SK-N-SH treated with all-trans-retinoic acid at 6 μM for 48 hours (cell line): ENCODE measurements around the gene OAS1.

Source experiments
- ATAC-seq: fragments of 200-7000 bp; cut with Tn5 transposase; 3 replicates; pipeline ENCODE4 v1.9.1; 2020; ENCODE audit warnings: mild to moderate bottlenecking, moderate library complexity
- BACH2 ChIP-seq: fragments of 250-450 bp; sonication (Bioruptor Pico); IDR thresholded peaks from 2 replicates; pipeline ENCODE4 v1.9.0; 2021; ENCODE audit warnings: mild to moderate bottlenecking, borderline replicate concordance
- CREB5 ChIP-seq: fragments of 250-450 bp; sonication (Bioruptor Pico); IDR thresholded peaks from 2 replicates; pipeline ENCODE4 v1.5.1; 2020; ENCODE audit warnings: low read depth, mild to moderate bottlenecking, moderate library complexity
- CSDC2 ChIP-seq: fragments of 250-450 bp; sonication (Bioruptor Pico); IDR thresholded peaks from 2 replicates; pipeline ENCODE4 v1.5.0; 2020; ENCODE audit warnings: mild to moderate bottlenecking, moderate library complexity
- CSRNP3 ChIP-seq: fragments of 250-450 bp; sonication (Bioruptor Pico); IDR thresholded peaks from 2 replicates; pipeline ENCODE4 v1.5.1; 2021; ENCODE audit warnings: mild to moderate bottlenecking, moderate library complexity
- ESRRG ChIP-seq: fragments of 250-450 bp; sonication (Bioruptor Pico); IDR thresholded peaks from 2 replicates; pipeline ENCODE4 v1.6.1; 2021; ENCODE audit warnings: mild to moderate bottlenecking
- GLIS3 ChIP-seq: fragments of 250-450 bp; sonication (Bioruptor Pico); IDR thresholded peaks from 2 replicates; pipeline ENCODE4 v1.5.0; 2020; ENCODE audit warnings: mild to moderate bottlenecking, moderate library complexity
- ISL1 ChIP-seq: fragments of 250-450 bp; sonication (Bioruptor Pico); IDR thresholded peaks from 2 replicates; pipeline ENCODE4 v2.1.2; 2022; ENCODE audit warnings: mild to moderate bottlenecking, moderate library complexity
- OSR1 ChIP-seq: fragments of 250-450 bp; sonication (Bioruptor Pico); IDR thresholded peaks from 2 replicates; pipeline ENCODE4 v1.8.0; 2022; ENCODE audit warnings: moderate library complexity, mild to moderate bottlenecking, inconsistent platforms
- PATZ1 ChIP-seq: fragments of 250-450 bp; sonication (Bioruptor Pico); IDR thresholded peaks from 2 replicates; pipeline ENCODE4 v1.8.0; 2020; ENCODE audit warnings: mild to moderate bottlenecking, moderate library complexity, borderline replicate concordance
- POU6F1 ChIP-seq: fragments of 250-450 bp; sonication (Bioruptor Pico); IDR thresholded peaks from 2 replicates; pipeline ENCODE4 v1.8.0; 2021; ENCODE audit warnings: low read depth, mild to moderate bottlenecking, moderate library complexity, borderline replicate concordance
- PPARA ChIP-seq: fragments of 250-450 bp; sonication (Bioruptor Pico); IDR thresholded peaks from 2 replicates; pipeline ENCODE4 v1.5.0; 2020; ENCODE audit warnings: mild to moderate bottlenecking, borderline replicate concordance
- RARB ChIP-seq: fragments of 250-450 bp; sonication (Bioruptor Pico); IDR thresholded peaks from 2 replicates; pipeline ENCODE4 v1.8.0; 2021; ENCODE audit warnings: mild to moderate bottlenecking, moderate library complexity
- SNAI2 ChIP-seq: fragments of 250-450 bp; sonication (Bioruptor Pico); IDR thresholded peaks from 2 replicates; pipeline ENCODE4 v1.5.0; 2020; ENCODE audit warnings: mild to moderate bottlenecking, moderate library complexity
- TCF4 ChIP-seq: fragments of 250-450 bp; sonication (Bioruptor Pico); IDR thresholded peaks from 2 replicates; pipeline ENCODE4 v1.8.0; 2021; ENCODE audit warnings: mild to moderate bottlenecking, moderate library complexity, borderline replicate concordance
- TSHZ2 ChIP-seq: fragments of 250-450 bp; sonication (Bioruptor Pico); IDR thresholded peaks from 2 replicates; pipeline ENCODE4 v1.5.0; 2020; ENCODE audit warnings: mild to moderate bottlenecking, moderate library complexity
- ZFP3 ChIP-seq: fragments of 250-450 bp; sonication (Bioruptor Pico); IDR thresholded peaks from 2 replicates; pipeline ENCODE4 v1.5.0; 2020; ENCODE audit warnings: mild to moderate bottlenecking, moderate library complexity
- ZFP30 ChIP-seq: fragments of 450-650 bp; formaldehyde crosslinking; IDR thresholded peaks from 2 replicates; pipeline ENCODE4 v1.5.0; 2022; ENCODE audit warnings: mild to moderate bottlenecking, moderate library complexity
- ZNF565 ChIP-seq: fragments of 450-650 bp; formaldehyde crosslinking; conservative IDR thresholded peaks from 2 replicates; pipeline ENCODE4 v1.5.0; 2020; ENCODE audit warnings: low read depth, mild to moderate bottlenecking, moderate library complexity
- ZNF70 ChIP-seq: fragments of 450-650 bp; formaldehyde crosslinking; IDR thresholded peaks from 2 replicates; pipeline ENCODE4 v1.5.0; 2020; ENCODE audit warnings: mild to moderate bottlenecking, moderate library complexity
- ZNF8 ChIP-seq: fragments of 450-650 bp; formaldehyde crosslinking; IDR thresholded peaks from 2 replicates; pipeline ENCODE4 v1.5.0; 2020; ENCODE audit warnings: mild to moderate bottlenecking, moderate library complexity

The OAS1 gene

GRCh38 chr12:112906712-112907414 lies at the start of gene OAS1:
Gene OAS1, plus strand, starts transcription at chr12:112906962. Its CDS starts 78 bp downstream, at chr12:112907040.
- peak; percentile 92 for ATAC-seq
- no peak for TF ChIP-seq CREB5 (CRISPR knock-in tag)
- no peak for TF ChIP-seq CSDC2 (CRISPR knock-in tag)
- no peak for TF ChIP-seq ZNF8 (CRISPR knock-in tag)
- no peak for TF ChIP-seq ZFP30 (CRISPR knock-in tag)
- no peak for TF ChIP-seq TCF4 (CRISPR knock-in tag)
- TF ChIP-seq BACH2 = no peak
- no peak for TF ChIP-seq POU6F1 (CRISPR knock-in tag)
- no peak for TF ChIP-seq SNAI2 (CRISPR knock-in tag)
- TF ChIP-seq PPARA (CRISPR knock-in tag) = no peak
- no peak for TF ChIP-seq ZNF565 (CRISPR knock-in tag)
- TF ChIP-seq TSHZ2 = no peak; the same call in 1 of the 2 replicates
- TF ChIP-seq RARB (CRISPR knock-in tag) = no peak
- TF ChIP-seq ISL1 (CRISPR knock-in tag) = no peak
- no peak for TF ChIP-seq ZFP3 (CRISPR knock-in tag)
- no peak for TF ChIP-seq OSR1 (CRISPR knock-in tag)
- no peak for TF ChIP-seq ESRRG
- no peak for TF ChIP-seq GLIS3 (CRISPR knock-in tag)
- TF ChIP-seq ZNF70 = no peak

GRCh38 chr12:112859291-112859690 lies 47.5 kb upstream of the OAS1 start:
- TF ChIP-seq CSRNP3 (CRISPR knock-in tag) (no peak), PPARA (CRISPR knock-in tag) (no peak), CSDC2 (CRISPR knock-in tag) (no peak), ZNF8 (CRISPR knock-in tag) (no peak), ZFP3 (CRISPR knock-in tag) (no peak), PATZ1 (CRISPR knock-in tag) (no peak)

GRCh38 chr12:112860181-112860580 lies 46.6 kb upstream of the OAS1 start:
- TF ChIP-seq RARB (CRISPR knock-in tag) = no peak
- ATAC-seq = no peak

More at GRCh38 chr12:112859291-112859690, 47.5 kb upstream of the OAS1 start:
- no peak for ATAC-seq
